Stimulated activated naive CD4-positive, alpha-beta T cell (primary cell): ENCODE results near the gene GPR142.

Experiments used
- DNase-seq, 6 experiments: peaks; one replicate each; lab custom pipeline; 2025; lab: John Stamatoyannopoulos, UW

Gene GPR142

DNA sequence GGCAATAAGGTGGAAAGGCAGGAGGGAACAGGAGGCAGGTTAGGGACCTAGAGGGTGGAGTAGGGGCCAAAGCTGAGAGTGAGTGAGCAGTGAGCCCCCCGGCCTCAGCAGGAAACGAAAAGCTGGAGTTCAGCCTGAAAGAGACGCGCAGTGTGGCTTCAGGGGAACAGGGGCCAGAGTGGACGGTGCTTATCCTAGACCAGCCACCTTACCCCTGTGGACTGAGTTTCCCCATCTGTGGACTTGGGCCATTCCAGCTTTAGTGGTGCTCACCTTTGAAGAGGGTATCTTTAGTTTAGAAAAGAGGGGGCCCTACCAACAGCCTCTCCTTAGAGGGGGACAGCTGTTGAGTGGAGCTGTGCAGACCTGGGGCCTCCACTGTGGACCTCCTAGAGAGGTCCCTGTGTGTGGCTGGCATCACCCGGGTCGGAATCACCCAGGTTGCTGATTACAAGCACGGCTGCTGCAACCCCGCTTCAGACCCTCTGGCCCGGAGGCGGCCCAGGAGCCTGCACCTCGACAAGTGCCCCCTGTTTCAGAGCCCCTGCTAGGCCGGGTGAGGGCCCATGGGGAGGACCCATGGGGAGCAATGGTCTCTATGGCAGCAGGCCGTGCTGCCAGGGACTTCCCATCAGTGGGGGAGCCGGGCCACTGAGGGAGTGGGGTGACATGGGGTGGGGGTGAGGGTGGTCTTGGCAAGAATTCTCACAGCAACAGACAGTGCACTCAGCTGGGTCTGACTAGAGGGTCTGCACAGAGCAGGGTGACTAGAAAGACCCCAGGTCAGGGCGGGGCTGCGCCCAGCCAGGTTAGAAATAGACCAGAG is 2.6 kb downstream of the GPR142 start:
- DNase-seq, result no peak

DNA sequence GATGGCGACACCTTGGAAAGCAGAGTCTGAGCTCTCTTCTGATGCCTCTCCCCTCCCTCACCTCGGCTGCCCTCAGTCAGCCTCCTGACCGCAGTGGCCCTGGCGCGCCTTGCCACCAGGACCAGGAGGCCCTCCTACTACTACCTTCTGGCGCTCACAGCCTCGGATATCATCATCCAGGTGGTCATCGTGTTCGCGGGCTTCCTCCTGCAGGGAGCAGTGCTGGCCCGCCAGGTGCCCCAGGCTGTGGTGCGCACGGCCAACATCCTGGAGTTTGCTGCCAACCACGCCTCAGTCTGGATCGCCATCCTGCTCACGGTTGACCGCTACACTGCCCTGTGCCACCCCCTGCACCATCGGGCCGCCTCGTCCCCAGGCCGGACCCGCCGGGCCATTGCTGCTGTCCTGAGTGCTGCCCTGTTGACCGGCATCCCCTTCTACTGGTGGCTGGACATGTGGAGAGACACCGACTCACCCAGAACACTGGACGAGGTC is 4.4 kb downstream of the GPR142 start:
- no peak for DNase-seq

DNA sequence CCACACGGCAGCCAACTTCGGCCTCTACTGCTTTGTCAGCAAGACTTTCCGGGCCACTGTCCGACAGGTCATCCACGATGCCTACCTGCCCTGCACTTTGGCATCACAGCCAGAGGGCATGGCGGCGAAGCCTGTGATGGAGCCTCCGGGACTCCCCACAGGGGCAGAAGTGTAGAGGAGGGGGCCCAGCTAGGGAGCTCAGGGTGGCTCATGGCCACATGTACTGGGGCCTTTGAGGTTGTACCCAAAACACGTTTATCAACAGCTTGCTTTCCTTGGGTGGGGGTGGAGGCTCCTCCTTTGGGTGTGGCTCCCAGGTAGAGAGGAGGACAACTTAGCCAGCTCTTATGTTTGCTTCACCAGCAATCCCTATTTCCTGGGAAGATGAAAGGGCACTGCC is 5.1 kb downstream of the GPR142 start:
- no peak for DNase-seq

DNA sequence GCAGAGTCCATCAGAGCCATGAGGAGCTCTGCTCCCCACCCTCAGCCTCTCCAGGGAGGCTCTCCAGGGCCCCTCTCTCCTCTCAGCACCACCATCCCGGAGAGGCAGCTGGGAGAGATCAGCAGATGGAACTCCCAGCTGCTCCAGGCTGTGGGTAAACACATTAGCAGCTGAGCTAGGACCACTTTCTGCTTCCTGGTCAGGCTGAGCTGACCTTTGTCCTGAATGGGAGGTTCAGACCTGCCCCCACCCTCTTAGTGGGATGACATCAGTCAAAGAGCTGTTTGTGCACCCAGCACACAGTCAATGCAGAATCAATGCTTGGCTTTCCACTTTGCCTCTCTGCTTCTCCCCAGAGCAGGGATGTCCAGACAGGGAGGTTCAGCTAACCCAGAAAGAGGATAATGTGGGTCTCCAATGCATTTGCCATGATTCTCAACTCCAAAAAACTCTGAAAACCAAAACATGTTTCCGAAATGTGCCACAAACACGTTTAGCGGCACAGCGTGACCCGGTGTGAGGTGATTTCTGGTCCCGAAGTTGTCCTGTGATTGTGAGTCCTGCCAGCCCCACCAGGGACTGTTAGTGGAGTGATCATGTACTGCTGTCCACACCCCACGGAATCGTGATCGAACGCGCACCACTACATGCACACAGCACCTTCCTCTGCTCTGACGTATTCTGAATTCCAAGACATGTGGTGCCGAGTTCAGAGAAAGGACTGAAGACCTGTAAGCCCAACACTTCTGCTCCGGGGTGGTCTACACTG is 6.7 kb downstream of the GPR142 start:
- no peak for DNase-seq

DNA sequence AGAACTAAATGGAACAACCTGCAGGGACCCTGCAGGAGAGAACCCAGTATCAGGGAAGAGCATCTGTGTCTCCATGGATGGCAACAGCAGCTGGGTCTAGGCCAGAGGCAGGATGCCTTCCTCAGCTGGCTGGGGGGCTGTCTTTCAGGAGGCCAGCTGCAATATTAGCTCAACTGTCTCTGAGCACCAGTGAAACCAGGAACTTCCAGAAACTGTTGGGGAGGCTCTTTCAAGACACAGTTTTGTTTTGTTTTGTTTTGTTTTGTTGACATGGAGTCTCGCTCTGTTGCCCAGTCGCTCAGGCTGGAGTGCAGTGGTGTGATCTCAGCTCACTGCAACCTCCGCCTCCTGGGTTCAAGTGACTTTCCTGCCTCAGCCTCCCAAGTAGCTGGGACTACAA is 7.6 kb downstream of the GPR142 start:
- DNase-seq, result no peak

DNA sequence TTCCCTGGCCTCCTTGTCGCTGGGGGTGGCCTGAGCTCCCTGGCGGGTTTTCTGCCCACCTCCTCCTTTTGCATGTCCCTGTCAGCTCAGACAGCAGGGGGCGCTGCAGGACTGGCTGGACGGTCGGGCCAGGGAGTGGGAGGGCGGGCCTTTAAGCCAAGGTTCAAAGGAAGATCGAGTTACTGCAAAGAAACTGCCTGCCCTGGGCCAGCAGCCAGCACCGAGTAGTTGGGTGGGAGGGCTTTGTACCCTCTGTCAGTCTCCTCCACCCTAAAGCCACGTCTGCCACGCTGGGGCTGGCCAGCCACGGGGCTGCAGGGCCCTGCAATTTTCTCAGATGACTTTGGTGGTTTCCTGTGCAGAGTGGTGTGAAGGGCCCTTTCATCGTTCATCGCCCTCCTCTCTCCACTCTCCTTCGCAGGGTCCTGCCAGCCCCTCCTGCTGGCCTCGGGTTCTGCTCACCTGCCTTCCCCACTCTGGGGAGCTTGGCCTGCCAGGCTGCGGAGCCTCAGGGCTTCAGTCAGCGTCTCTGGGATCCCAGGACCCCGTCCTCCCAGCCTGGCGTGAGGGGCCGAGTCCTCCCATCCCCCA is 12.3 kb downstream of the GPR142 start:
- DNase-seq, result peak; percentile 69 to 91 (median 86)

DNA sequence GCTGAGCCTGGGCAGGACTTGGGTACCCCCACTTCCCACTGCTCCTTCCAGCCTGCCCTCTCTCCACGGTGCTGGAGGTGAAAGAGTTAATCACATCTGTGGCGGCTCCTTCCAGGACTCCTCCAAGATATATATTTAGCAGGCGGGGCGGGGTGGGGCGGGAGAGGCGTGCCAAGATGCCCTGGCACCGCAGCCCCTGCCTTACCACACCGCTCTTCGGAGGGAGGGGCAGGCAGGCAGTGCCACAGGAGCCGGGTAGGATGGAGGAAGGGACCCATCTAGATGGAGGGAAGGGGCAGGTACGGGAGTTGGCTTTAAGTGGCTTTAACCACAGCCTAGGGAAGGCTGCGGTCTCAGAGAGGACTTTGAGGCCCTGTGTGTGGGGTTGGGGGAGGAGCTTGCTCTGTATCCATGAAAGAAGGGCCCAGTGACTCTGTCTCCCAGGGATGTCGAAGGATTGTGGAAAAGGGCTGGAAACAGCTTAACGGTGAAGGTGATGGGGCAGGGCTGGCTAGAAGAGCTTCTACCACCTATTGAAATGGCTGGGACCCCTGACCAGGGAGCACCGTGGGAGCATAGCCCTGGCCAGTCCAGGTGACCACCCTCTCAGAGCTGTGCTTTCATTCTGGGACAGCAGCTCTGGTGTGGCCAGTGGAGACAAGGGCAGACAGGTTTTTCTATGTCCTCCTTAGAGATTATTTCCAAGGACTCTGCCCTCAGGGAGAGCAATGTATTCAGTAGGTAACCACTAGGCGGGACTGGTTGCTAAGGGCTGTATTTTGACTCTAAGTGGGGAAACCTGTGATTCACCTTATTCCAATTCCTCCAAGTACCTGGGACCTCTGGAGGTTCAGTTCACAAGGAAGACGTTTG is 13.0 kb downstream of the GPR142 start:
- DNase-seq, result no peak

DNA sequence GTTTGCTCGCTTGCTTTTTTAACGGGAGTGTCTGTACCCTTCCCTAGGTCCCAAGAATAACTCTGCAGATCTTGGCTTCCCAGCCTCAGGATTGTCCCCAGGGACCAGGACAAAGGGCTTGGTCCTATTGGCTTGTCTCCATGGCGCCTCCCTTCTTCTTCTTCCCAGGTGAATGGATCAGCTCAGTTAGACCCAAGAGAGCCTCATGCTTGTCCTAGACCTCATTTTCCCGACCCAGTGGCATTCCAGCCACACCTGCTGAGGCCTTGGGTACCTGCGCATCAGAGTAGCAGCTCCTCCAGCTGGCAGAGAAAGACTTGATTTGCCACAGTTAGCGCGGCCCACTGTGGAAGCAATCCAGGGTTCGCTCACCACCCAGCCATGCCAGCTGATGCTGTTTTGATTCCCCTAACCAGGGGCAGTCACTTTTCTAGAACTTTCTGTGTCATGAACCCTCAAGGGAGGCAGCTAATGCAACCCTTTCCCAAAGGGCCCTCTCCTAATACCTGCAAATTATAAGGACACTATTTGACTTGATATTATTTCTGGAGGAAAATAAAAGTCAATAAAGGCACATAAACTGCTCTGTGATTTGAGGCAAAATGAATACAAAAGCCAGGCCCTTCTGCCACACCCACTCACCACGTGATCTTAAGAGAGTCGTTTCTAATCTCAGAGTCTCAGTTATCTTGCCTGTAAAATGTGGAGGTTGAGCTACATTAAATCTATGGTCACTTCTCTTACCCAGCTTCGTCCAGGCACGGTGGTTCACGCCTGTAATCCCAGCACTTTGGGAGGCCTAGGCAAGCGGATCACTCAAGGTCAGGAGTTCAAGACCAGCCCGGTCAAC is 13.9 kb downstream of the GPR142 start:
- DNase-seq, result no peak

DNA sequence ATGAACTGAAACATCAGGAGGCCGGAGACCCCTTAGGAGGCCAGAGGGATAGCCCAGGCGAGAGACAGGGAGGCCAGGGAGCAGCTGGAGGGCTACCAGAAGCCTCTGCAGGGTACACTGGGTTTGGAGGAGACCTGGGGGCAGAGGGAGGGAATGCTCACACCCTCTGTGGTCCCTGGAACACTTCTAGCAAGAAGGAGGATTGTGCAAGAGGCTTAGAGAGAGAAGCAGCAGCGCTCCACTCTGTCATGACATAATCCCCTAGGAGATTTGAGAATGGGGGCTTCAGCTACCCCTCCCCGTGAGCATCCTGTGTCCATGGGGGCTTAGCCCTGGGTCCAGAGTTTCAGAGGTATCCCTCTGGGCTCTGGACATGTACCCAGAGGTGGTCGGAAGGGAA is 15.8 kb downstream of the GPR142 start:
- no peak for DNase-seq

DNA sequence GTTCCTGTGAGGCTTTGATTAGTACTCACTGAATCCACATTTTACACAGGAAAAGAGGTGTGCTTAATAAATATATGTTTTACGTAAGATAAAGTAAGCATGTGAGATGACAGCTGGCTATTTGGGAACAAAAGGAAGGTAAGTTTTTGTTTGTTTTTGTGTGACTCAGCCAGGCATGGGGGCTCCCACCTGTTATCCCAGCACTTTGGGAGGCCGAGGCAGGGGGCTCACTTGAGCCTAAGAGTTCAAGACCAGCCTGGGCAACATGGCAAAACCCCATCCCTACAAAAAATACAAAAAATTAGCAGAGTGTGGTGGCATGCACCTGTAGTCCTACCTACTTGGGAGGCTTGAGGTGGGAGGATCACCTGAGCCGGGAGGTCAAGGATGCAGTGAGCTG is 17.9 kb downstream of the GPR142 start:
- no peak for DNase-seq

DNA sequence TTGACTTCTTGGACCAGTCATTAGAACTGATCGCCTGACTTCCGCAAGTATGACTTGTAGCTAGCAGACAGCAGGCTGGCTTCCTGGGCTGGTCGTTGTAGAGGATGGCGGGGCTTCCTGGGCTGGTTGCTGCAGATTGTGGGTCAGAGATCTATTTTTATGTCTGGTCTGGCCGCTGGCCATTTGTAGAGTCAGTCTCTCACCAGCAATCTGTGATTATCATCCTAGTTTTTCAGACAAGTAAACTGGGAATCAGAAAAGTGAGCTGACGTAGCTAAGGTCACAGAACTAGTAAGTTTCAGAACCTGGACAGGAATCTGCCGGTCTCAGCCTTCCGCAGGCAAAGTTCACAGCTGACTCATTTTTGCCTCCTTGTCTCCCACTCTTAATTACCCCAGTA is 19.1 kb downstream of the GPR142 start:
- DNase-seq, result no peak

DNA sequence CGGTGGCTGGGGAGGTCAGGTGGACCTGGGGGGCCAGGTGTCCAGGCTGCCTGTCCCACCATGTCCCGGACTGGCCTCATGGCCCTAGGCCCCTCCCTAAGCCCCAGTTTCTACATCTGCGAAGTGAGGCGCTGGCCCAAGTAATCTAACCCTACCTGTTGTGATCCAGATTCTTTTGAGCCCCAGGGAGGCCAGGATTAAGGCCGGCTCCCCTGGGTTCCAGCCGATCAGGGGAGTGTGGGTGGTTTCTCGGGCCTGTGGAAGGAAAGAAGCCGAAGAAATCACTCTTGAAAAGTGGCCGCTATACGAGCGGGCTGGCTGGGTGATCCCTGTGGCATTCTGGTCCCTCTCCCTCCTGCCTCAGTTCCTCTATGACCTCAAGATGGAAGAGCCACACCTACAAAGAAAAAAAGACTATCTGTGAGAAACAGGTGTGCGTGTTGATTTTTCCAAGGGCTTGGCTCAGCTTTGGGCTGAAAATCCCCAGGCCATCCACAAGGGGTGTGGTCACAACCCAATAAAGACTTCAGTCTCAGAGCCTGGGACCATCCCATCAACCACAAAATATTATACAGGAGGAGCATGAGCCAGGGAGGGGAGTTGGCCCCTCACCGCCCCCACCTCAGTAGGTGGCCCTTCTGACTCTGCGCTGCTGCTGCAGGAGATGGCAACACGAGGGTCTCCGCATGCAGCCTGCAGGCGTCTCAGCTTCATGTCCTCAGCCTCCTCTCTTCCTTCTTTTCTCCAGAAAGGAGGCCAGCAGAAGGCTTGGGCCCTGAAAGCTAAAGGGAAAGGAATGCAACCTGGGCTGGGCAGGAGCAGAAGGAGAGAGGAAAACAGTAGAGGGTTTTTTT is 20.3 kb downstream of the GPR142 start:
- DNase-seq, result no peak

DNA sequence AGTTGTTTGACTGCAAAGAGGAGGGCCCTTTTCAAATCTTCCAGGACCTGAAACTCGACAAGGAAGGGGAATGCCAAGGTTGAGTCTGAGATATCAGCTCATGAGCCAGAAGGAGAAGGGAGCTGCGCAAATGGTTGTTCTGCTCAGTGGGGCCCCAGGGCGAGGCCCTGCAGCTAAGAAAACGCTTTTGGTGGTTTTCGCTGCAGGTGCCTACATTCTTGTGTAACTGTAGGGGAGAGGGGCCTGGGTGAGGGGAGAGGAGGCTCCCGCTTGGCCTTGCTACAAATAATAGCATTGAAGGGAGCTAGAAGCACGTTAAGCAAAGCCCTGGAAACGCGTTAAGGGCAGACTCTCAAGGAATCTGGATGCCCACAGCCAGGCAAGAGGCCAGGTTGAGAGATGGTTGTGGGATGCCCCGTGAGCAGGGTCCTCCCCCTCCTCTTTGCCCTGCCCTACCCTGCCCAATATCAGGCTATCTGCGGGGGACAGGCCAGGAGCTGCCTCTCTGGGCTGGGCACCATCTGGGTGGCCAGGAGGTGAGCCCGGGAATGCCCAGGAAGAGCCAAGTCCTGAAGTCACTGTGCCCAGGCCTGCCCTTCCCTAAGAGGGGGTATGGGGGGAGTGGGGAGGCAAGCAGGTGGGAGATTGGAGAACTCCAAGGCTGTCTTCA is 21.9 kb downstream of the GPR142 start:
- no peak for DNase-seq

DNA sequence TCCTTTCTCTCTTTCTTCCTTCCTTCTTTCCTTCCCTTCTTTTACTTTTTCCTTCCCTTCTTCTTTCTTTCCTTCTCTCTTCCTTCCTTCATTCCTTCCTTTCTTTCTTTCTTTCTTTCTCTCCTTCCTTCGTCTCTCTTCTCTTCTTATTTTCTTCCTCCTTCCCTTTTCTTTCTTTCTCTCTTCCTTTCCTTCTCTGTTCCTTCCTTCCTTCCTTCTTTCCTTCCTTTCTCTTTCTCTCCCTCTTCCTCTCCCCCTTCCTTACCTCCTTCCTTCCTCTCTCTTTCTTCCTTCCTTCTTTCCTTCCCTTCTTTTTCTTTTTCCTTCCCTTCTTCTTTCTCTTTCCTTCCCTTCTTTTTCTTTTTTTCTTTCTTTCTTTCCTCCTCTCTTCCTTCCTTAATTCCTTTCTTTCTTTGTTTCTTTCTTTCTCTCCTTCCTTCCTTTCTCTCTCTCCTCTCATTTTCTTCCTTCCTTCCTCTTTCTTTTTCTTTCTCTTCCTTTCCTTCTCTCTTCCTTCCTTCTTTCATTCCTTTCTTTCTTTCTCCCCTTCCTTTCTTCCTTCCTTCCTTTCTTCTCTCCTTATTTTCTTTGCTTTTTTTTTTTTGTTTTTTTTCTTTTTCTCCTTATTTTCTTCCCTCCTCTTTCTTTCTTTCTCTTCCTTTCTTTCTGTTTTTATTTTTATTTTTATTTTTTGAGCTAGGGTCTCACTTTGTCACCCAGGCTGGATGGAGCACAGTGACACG is 22.8 kb downstream of the GPR142 start:
- no peak for DNase-seq

DNA sequence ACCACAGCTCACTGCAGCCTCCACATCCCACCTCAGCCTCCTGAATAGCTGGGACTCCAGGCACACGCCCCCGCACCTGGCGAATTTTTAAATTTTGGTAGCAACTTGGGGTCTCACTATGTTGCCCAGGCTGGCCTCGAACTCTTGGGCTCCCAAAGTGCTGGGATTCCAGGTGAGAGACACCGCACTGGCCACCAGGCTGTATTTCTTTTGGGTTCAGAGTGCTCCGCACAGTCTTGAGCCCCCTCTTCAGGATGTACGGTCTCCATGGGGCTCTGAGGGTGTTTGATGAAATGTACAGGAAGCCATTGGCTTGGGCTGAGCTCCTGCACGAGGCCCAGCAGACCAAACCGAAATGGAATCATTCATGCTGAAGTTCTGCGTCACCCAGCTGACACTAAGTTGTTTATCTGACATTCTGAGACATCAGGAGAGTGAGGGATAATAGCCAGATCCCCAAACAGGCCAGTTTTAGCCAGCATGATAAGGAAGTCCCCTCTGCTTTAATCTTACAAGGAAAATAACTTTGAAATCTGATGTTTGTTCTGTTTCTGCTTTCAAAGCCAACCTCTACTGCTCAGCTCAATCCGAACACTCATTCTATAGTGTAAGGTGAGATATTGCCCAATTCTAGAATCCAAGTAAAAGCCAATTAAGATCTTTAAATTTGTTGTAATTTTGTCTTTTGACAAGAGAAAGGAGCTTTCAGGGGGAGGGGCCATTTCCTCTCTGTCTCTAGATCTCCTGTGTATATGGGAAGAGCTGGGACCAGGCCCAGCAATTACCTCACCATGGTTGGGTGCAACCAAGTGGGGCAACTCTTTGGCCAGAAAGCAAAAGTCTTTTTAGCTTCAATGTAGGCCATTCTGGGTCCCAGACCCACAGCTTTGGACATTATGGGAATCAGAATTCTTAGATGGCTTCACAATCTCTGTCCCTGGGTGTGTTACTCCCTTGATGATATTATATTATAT is 23.7 kb downstream of the GPR142 start:
- no peak for DNase-seq

DNA sequence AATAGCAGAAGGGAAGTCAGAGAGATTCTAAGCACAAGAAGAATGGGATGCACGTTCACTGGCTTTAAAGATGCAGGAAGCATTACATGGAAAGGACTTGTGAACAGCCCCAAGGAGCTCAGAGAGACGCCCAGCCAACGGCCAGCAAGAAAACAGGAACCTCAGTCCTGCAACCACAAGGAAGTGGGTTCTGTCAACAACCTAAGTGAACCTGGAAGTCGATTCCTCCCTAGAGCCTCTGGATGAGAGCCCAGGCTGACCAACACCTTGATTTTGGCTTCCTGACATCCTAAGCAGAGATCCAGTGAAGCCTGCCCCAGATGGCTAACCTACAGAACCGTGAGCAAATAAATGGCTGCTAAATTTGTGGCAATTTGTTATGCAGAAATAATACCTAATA is 24.5 kb downstream of the GPR142 start:
- no peak for DNase-seq

DNA sequence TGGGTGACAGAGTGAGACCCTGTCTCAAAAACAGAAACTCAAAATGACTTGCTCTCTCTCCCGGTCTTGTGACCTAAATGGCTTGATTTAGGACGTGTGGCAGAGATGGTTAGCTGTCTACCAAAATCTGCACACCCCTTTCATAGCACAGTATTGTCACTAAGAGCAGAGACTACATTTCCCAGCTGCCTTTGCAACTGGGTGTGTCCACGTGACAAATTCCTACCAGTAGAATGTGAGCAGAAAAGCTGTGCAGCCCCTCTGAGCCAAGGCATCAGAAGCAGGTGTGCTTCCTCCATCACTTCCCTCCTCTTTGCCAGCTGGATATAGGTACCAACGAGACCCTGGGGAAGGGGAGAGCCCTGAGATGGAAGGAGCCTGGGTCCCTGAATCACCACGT is 25.5 kb downstream of the GPR142 start:
- no peak for DNase-seq
